Measurements from ENCODE around the gene SPEF2. TPM values are rescaled to one million over a fixed set of nuclear protein-coding genes. Genes with fewer than 3 reads are reported as not detected.

The SPEF2 gene
- total RNA-seq, 1 experiment from 2014 or later = 0.15 TPM

DNA sequence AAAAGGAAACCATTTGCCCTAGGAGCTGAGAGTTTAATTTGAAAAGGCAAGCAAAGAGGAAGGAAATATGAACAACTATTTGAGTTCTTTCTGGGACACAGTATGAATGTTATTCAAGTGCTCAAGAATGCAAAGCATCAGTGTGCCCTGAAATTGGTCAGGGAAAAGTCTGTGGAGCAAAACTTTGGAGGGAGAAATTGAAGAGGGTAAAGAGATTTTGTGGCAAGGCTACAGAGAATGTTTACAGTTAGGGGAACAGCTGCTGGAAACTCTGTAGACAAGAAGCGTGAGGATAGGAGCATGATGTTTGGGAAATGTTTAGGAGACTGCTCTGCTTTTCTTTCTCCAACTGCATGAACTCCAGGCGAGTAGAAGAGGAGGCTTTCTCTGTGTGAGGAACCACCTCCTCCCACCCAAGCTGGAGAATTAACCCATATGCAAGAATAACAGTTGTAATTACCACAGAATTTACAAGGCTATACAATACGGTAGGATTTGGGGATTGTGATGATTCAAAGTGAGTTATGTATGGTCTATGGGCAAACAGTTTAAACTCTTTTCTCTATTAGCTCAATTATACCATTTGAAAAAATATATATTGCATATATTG lies 163.6 kb downstream of the SPEF2 start:
- TF ChIP-seq HMGA2 (CRISPR knock-in tag; IDR thresholded peaks at IDR 0.05) = no peak
- TF ChIP-seq ZNF423 (CRISPR knock-in tag; IDR thresholded peaks at IDR 0.05) = no peak
- no peak for TF ChIP-seq SOX15 (CRISPR knock-in tag; IDR thresholded peaks at IDR 0.05)
- TF ChIP-seq ZNF232 (CRISPR knock-in tag; IDR thresholded peaks at IDR 0.05) = no peak
- TF ChIP-seq, protein P1, sequence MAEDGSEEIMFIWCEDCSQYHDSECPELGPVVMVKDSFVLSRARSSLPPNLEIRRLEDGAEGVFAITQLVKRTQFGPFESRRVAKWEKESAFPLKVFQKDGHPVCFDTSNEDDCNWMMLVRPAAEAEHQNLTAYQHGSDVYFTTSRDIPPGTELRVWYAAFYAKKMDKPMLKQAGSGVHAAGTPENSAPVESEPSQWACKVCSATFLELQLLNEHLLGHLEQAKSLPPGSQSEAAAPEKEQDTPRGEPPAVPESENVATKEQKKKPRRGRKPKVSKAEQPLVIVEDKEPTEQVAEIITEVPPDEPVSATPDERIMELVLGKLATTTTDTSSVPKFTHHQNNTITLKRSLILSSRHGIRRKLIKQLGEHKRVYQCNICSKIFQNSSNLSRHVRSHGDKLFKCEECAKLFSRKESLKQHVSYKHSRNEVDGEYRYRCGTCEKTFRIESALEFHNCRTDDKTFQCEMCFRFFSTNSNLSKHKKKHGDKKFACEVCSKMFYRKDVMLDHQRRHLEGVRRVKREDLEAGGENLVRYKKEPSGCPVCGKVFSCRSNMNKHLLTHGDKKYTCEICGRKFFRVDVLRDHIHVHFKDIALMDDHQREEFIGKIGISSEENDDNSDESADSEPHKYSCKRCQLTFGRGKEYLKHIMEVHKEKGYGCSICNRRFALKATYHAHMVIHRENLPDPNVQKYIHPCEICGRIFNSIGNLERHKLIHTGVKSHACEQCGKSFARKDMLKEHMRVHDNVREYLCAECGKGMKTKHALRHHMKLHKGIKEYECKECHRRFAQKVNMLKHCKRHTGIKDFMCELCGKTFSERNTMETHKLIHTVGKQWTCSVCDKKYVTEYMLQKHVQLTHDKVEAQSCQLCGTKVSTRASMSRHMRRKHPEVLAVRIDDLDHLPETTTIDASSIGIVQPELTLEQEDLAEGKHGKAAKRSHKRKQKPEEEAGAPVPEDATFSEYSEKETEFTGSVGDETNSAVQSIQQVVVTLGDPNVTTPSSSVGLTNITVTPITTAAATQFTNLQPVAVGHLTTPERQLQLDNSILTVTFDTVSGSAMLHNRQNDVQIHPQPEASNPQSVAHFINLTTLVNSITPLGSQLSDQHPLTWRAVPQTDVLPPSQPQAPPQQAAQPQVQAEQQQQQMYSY (CRISPR knock-in tag; IDR thresholded peaks at IDR 0.05) = no peak
- TF ChIP-seq NFATC4 (CRISPR knock-in tag; IDR thresholded peaks at IDR 0.05) = no peak
- no peak for TF ChIP-seq ZNF416 (CRISPR knock-in tag; IDR thresholded peaks at IDR 0.05)
- no peak for TF ChIP-seq CBFB (CRISPR knock-in tag; IDR thresholded peaks at IDR 0.05; ENCODE audit: low read depth)
- Mint-ChIP-seq H3K9me3 (no peaks in the 10 kb centered on the region), H3K4me1 (no peaks in the 10 kb centered on the region), H3K27me3 (ENCODE audit: low read depth) (peaks cover 7% of the 10 kb centered on the region), H3K27ac (no peak overlapping the region), H3K36me3 (no peaks in the 10 kb centered on the region), H3K4me3 (no peak overlapping the region)
- ATAC-seq (no peak), DNase-seq (ENCODE audit: low spot score) (no peak)
- POLR2A ChIA-PET = no interaction called here
- CTCF ChIA-PET = interaction anchor here (1.1 to 1.3 kb wide), 2 partner anchors 22 to 140 kb away, joined by 3 to 4 read pairs; no protein-coding TSS in a partner anchor

DNA sequence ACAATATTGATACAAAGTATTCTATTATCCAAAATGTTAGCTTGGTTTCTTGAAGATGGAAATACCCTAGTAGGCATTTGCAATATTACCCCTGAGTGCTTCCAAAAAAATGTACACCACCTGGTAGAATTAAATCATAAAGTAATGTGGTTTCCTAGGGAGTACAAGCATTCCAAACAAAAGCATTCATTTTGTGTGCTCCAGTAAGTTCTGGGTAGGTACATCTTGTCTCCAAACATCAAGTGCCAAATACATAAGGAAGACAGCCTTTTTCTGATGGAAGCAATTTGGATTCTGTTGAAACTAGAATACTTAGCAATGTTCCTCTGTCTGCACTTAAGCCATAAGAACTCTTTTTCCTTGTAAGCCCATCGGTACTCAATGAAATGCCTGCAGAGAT lies 165.9 kb downstream of the SPEF2 start:
- H3K36me3 Mint-ChIP-seq = no peaks in the 10 kb centered on the region
- no peak for DNase-seq (ENCODE audit: low spot score)
- no peak overlapping the region for H3K4me3 Mint-ChIP-seq
- CTCF ChIA-PET = no interaction called here
- H3K27ac Mint-ChIP-seq = no peak overlapping the region
- POLR2A ChIA-PET = no interaction called here
- peaks cover 4% of the 10 kb centered on the region for H3K27me3 Mint-ChIP-seq (ENCODE audit: low read depth)
- ATAC-seq = no peak
- no peaks in the 10 kb centered on the region for H3K9me3 Mint-ChIP-seq
- H3K4me1 Mint-ChIP-seq = no peaks in the 10 kb centered on the region
- TF ChIP-seq, protein P1 (CRISPR knock-in tag; IDR thresholded peaks at IDR 0.05) = no peak
- TF ChIP-seq, protein P2, sequence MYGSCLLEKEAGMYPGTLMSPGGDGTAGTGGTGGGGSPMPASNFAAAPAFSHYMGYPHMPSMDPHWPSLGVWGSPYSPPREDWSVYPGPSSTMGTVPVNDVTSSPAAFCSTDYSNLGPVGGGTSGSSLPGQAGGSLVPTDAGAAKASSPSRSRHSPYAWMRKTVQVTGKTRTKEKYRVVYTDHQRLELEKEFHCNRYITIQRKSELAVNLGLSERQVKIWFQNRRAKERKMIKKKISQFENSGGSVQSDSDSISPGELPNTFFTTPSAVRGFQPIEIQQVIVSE (CRISPR knock-in tag; IDR thresholded peaks at IDR 0.05; ENCODE audit: borderline replicate concordance) = no peak
- no peak for TF ChIP-seq NFYB (CRISPR knock-in tag; conservative IDR thresholded peaks at IDR 0.05; ENCODE audit: low read depth)
- no peak for TF ChIP-seq TP53 (CRISPR knock-in tag; IDR thresholded peaks at IDR 0.05)
- TF ChIP-seq, protein P3, sequence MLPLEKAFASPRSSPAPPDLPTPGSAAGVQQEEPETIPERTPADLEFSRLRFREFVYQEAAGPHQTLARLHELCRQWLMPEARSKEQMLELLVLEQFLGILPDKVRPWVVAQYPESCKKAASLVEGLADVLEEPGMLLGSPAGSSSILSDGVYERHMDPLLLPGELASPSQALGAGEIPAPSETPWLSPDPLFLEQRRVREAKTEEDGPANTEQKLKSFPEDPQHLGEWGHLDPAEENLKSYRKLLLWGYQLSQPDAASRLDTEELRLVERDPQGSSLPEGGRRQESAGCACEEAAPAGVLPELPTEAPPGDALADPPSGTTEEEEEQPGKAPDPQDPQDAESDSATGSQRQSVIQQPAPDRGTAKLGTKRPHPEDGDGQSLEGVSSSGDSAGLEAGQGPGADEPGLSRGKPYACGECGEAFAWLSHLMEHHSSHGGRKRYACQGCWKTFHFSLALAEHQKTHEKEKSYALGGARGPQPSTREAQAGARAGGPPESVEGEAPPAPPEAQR (CRISPR knock-in tag; IDR thresholded peaks at IDR 0.05) = no peak
- TF ChIP-seq, protein P4, sequence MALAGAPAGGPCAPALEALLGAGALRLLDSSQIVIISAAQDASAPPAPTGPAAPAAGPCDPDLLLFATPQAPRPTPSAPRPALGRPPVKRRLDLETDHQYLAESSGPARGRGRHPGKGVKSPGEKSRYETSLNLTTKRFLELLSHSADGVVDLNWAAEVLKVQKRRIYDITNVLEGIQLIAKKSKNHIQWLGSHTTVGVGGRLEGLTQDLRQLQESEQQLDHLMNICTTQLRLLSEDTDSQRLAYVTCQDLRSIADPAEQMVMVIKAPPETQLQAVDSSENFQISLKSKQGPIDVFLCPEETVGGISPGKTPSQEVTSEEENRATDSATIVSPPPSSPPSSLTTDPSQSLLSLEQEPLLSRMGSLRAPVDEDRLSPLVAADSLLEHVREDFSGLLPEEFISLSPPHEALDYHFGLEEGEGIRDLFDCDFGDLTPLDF (CRISPR knock-in tag; IDR thresholded peaks at IDR 0.05) = no peak
- TF ChIP-seq, protein P5, sequence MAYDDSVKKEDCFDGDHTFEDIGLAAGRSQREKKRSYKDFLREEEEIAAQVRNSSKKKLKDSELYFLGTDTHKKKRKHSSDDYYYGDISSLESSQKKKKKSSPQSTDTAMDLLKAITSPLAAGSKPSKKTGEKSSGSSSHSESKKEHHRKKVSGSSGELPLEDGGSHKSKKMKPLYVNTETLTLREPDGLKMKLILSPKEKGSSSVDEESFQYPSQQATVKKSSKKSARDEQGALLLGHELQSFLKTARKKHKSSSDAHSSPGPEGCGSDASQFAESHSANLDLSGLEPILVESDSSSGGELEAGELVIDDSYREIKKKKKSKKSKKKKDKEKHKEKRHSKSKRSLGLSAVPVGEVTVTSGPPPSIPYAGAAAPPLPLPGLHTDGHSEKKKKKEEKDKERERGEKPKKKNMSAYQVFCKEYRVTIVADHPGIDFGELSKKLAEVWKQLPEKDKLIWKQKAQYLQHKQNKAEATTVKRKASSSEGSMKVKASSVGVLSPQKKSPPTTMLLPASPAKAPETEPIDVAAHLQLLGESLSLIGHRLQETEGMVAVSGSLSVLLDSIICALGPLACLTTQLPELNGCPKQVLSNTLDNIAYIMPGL (CRISPR knock-in tag; IDR thresholded peaks at IDR 0.05) = no peak
- no peak for TF ChIP-seq ZNF396 (CRISPR knock-in tag; IDR thresholded peaks at IDR 0.05; ENCODE audit: borderline replicate concordance)
- TF ChIP-seq ZNF232 (CRISPR knock-in tag; IDR thresholded peaks at IDR 0.05) = no peak
- TF ChIP-seq, protein P6, sequence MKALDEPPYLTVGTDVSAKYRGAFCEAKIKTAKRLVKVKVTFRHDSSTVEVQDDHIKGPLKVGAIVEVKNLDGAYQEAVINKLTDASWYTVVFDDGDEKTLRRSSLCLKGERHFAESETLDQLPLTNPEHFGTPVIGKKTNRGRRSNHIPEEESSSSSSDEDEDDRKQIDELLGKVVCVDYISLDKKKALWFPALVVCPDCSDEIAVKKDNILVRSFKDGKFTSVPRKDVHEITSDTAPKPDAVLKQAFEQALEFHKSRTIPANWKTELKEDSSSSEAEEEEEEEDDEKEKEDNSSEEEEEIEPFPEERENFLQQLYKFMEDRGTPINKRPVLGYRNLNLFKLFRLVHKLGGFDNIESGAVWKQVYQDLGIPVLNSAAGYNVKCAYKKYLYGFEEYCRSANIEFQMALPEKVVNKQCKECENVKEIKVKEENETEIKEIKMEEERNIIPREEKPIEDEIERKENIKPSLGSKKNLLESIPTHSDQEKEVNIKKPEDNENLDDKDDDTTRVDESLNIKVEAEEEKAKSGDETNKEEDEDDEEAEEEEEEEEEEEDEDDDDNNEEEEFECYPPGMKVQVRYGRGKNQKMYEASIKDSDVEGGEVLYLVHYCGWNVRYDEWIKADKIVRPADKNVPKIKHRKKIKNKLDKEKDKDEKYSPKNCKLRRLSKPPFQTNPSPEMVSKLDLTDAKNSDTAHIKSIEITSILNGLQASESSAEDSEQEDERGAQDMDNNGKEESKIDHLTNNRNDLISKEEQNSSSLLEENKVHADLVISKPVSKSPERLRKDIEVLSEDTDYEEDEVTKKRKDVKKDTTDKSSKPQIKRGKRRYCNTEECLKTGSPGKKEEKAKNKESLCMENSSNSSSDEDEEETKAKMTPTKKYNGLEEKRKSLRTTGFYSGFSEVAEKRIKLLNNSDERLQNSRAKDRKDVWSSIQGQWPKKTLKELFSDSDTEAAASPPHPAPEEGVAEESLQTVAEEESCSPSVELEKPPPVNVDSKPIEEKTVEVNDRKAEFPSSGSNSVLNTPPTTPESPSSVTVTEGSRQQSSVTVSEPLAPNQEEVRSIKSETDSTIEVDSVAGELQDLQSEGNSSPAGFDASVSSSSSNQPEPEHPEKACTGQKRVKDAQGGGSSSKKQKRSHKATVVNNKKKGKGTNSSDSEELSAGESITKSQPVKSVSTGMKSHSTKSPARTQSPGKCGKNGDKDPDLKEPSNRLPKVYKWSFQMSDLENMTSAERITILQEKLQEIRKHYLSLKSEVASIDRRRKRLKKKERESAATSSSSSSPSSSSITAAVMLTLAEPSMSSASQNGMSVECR (CRISPR knock-in tag; IDR thresholded peaks at IDR 0.05; ENCODE audit: borderline replicate concordance) = no peak
